ENCODE measurements around the gene DHX58.

Gene DHX58

DNA sequence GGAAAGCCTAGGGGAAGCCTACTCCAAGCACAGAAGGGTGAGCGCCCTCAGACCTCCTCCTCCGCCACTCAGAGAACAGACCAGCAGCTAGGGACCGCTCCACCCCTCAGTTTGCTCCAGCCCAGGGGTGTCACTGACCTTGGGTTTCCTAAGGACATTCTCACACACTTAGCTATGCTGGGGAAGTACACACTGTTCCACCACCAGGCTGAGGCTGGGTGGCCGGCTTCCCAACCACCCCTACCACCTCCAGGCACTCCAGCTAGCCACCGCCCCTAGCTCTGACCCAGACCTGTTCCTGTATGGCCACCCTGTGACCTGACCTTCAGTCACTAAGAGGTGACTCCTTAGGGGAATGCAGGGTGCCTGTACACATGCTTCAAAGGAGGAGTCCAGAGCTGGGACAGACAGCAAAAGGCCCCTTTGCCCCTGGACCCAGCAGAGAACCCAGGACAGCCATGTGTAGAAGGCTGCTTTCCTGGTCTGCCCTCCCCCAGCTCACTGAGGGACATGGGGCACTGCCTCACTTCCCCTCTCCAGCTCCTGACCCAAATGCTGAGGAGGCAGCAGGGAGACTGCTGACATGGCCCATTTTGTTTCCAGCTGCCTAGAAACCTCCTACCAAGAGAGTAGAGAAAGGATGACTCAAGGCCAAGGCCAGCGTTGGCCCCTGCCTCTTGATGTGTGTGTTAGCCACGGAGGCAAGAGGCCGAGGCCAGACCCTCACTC is 16.8 kb upstream of the DHX58 start:
- DNase-seq (ENCODE audit: low read depth in 2 of 2): no peak

DNA sequence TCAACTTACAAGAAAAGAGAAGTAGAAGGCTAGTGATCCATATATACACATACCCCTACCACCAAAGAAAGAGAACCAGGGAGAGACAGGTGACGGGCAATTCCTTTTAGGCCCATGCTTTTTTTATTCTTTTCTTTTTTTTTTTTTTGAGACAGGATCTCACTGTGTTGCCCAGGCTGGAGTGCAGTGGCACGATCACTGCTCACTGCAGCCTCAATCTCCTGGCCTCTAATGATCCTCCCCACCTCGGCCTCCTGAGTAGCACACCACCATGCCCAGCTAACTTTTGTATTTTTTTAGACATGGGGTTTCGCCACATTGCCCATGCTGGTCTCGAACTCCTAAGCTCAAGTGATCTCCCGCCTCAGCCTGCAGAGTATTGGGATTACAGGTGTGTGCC is 14.9 kb upstream of the DHX58 start:
- no peak for DNase-seq (ENCODE audit: low read depth in 2 of 2)

DNA sequence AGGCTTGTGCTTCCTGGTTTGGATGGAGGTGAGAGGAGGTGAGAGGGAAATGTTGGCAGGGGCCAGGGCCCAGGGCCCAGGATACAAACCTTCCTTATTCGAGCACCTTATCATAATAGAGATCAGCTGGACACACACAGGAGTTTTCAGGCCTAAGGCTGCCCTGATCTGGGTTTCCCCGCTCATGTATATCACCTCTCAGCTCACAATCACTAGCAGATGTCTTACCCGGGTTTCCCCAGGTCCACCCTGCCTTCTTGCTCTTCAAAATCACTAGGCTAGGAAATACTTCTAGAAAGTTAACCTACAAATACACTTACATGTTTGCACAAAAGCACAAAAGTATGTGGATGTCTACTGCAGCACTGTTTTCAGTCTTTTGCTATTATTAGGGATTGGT is 14.3 kb upstream of the DHX58 start:
- DNase-seq (ENCODE audit: low read depth in 2 of 2): no peak

DNA sequence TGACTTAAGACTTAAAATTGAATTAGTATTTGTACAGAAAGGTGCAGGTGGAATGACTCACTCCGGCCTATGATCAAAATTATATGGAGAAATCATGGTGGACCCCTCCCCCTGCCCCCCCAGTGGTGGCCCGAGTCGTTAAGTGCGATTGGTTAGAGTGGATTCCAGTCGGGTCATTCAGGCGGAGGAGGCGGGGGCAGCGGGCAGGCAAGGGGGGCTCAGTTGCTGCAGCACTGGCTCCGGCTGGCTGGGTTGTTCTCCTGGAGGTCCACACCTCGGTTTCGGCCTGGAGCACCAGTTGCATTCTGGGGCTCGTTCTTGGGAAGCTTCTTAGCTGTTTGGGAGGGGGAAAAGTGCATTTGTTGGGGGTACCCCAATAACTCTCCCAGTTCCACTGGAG is 13.1 kb upstream of the DHX58 start:
- no peak for DNase-seq (ENCODE audit: low read depth in 2 of 2)

DNA sequence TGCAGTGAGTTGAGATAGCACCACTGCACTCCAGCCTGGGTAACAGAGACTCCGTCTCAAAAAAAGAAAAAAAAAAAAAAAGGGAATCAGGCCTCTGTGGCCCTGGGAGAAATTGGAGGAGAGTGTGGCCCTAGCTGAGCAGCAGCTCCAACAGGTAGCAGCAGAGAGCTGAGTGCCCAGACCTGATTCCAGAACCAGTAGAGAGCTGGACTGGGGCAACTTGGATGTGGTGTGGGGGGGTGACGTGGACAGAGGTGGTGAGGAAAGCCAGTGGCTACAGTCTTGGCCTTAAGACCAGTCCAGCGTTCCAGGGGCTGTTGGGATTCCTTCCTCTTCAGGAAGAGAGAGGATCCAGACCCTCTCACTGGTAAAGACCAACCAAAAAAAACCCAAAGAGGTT is 11.7 kb upstream of the DHX58 start:
- no peak for DNase-seq (ENCODE audit: low read depth in 2 of 2)

DNA sequence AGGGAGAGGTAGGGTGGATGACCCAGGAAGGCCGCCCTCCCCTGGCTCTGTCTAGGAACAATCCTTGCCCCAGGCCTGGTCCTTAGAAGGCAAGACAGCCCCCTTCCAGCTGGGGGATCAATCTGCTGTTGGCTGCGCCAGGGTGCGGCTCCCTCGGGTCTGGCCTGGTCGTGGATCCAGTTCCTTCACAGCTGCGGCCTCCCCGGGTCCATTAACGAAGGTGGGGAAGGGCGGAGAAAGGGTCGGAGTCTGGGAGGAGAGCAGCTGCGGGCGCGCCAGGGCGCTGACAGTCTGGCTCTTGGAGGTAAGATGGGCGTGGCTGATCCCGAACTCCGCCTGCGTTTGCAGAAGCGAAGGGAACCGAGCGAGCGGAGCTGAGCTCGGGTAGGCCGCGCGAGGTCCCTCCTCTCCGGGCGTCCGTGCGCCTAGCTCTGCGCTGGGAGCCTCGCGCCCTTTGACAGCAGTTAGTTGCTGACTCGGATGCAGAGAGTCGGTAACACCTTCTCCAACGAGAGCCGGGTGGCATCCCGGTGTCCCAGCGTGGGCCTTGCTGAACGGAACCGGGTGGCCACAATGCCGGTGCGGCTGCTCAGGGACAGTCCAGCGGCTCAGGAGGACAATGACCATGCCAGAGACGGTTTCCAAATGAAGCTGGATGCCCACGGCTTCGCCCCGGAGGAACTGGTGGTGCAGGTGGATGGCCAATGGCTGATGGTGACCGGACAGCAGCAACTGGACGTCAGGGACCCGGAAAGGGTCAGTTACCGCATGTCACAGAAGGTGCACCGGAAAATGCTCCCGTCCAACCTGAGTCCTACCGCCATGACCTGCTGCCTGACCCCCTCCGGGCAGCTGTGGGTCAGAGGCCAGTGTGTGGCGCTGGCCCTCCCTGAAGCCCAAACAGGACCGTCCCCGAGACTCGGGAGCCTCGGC is 10.1 kb upstream of the DHX58 start, which contains the start of gene HSPB9:
HSPB9 (plus strand) TSS at position 434 of the 933 bp plus-strand sequence; CDS start at position 481, 47 bp downstream.
- DNase-seq (ENCODE audit: low read depth in 2 of 2): no peak

DNA sequence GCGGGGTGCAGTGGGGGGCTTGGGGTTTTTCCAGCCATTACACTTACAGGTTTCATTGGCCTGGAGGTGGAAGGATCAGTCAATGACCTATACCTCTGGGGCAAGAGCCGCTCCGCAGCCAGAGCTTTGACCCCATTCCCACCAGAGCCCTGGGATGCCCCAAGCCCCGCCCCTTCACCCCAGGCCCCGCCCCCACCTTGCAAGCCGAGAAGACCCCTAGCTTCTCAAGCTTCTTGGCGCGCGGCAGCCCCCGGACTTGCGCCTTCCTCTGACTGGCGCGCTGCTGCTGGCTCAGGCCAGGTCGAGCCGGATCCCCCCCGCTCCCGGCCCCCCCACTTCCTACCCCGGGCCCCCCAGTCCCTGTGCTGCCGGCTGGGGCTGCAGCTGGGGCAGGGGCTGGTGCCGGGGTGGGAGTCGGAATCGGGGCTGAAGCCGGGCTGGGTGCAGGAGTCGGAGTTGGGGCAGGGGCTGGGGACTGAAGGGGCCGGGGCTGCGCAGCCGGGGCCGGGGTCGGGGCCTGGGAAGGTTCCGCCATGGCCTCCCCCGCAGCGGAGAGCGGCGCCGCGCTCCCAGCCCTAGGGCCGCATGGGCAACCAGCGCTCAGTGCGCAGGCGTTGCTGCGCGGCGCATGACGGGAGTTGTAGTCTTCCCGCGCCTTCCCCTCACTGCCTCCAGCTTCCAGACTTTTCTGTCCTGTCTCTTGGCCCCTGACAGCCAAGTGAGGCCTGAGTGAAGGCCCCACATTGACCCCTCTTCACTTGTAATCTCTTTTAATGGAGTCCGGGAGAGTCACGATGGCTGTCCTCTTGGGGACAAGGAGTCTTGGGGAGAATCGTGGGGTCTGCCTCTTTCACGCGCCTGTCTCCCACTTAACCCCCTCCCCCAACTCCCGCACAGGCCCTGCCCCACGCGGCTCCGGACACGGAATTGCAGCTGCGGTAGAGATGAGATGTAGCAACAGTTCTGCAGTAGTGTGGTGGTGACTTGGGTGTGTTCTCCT is 8.6 kb upstream of the DHX58 start, which contains the start of gene KAT2A:
KAT2A (minus strand) TSS at position 598 of the 1,000 bp plus-strand sequence; CDS start at position 535, 63 bp downstream.
- peak; percentile 54 to 73 for DNase-seq (ENCODE audit: low read depth in 2 of 2)

DNA sequence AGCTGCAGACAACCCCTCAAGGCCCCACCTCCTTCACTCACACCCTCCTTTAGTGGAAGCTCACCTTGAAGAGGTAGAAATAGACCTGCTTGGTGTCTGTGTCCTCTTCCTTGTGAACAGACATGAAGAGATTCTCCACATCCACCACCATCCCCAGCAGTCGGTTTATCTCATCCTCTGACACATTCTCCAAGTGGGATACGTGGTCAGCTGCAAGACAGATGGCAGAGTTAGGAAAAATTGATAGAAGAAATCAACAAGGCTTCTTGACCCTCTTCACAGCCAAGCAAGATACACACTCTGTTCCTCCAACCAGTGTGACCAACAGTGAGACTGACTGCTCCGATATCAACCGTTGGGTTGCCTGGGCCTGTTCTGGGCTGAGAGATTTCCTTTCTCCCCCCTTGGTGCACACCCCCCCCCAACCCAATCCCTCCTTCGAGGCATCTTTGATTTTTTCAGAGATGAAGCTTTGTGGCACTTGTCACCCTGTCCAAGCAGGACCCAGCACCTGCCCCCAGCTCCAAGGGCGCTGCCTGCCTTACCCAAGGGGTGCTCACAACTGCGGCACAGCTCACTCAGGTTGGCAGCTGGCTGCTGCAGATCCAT is 7.8 kb upstream of the DHX58 start:
- DNase-seq (ENCODE audit: low read depth in 2 of 2): no peak

DNA sequence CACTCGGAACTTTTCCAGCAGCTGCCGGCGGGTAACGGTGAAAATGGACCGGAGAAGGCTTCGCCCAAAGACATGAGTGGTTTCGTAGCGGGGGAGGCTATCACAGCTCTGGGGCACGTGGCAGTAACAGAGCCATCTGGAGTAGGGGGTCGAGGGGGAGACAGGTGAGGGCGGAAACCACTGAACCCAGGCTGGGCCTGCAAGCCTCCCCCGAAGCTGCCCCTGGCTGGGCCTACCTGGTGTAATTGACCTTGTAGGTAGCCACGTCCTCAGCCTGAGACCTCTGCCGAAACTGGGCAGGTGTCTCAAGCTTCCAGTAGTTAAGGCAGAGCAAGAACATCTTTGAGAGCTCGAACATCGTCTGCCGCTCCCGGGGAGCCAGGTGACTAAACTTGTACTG is 6.8 kb upstream of the DHX58 start:
- no peak for DNase-seq (ENCODE audit: low read depth in 2 of 2)

DNA sequence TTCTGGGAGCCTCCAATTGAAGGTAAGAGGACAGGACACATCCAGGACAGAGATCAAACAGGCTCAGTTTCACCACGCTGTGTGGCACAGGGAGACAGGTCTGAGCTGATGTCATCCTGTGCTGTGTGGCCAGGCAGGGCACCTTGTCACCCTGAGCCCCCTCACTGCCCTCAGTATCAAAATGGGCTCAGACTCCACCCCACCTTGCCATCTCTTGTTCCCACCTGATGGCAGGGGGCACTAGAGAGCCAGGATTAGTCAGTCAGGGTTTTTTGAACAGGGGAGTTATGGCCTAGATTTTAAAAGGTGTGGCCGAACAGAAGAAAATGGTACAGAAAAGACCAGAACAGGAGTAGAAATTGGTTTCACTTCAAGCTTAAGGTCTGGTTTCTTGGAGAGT is 6.0 kb upstream of the DHX58 start:
- no peak for DNase-seq (ENCODE audit: low read depth in 2 of 2)

DNA sequence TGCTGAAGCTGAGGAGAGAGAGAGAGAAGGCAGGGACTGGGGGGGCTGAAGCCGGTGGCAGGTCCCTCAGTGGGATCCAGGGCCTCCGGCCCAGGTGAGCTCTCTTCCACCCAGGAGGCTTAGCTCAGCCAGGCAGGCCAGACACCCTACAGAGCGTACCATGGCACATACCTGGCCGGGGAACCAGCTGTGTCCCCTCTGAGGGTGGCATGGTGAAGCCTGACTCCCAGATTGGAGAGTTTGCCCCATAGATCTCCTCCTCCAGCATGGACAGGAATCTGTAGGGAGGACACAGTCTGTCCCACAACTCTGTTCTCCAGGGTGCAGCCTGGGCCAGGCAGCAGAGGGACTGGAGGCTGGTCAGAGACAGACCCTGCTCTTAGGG is 5.6 kb upstream of the DHX58 start:
- DNase-seq (ENCODE audit: low read depth in 2 of 2): no peak

DNA sequence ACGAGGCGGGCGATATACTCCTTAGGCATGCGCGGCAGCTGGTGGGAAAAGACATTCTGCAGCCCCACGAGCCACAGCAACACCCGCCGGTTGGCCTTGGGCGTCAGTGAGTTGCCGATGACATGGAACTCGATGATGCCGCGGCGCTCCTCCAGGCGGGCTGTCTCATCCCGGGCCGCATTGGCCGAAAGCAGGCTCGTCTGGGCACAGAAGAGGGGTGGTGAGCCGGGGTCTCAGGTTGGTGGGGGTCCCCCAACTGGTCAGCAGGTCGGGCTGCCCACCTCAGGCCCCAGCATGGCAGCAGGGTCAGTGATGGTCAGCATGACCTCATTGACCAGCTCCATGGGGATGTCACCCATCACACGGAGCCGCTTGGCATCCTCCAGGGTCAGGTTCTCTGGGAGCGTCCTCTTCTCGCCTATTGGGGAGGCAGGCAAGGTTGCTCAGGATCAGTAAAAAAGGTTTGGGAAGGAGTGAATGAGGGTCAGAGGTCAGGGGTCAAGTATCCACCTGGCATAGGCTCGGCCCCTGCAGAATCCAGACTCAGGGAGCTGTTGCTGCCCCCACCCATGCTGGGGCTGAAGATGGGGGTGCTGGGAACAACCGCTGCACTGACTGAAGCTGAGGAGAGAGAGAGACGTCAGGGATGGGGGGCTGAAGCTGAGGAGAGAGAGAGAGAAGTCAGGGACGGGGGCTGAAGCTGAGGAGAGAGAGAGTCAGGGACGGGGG is 5.0 kb upstream of the DHX58 start:
- DNase-seq (ENCODE audit: low read depth in 2 of 2): no peak

DNA sequence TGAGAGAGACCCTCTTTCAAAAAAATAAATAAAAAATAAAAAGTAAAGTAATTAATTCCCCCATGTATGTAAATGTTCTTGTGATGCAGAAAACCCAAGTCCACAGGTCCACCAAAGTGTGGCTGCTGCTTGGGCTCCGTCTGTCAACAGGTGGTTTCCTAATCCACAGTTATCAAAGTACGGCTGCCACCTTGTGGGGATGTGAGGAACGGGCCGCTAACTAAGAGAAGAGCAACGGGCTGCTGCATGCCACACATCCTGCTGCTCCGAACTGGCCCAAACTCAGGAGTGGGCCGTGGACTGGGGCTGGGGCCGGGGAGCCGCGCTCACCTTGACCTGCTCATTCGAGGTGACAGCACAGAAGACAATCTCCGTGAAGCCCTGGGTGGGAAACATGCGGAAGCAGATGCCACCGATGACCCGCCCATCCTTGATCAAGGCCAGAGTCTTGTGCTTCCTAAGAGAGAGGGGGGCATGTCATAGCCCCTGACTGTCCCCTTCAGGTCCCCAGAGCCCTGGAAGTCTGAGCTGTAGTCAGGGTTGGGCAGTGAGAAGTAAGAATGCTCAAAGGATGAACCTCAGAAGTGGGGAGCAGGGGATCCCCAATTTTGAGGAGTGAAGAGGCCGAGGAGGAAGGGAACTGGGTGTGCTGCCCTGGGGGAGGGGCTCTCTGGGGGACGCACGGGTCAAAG is 4.3 kb upstream of the DHX58 start:
- DNase-seq (ENCODE audit: low read depth in 2 of 2): peak; percentile 56 to 78

DNA sequence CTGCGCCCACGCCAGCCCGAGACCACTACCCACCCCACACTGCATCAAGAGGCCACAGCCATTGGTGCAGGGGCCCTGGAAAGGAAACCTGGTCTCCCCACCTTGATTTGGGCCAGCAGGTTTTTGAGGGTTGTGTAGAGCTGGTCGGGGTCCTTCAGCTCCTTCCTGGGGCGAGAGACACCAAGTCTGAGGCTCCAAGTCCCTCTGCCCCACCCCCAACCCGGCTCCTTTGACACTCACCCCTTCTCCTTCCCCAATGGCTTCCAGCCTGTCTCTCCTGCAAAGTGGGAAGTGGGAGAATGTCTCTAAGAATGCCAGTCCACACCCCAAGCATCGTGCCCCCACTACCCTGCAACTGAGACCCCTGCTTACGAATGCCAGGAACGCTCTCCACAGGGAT is 1.6 kb upstream of the DHX58 start:
- DNase-seq (ENCODE audit: low read depth in 2 of 2): no peak

DNA sequence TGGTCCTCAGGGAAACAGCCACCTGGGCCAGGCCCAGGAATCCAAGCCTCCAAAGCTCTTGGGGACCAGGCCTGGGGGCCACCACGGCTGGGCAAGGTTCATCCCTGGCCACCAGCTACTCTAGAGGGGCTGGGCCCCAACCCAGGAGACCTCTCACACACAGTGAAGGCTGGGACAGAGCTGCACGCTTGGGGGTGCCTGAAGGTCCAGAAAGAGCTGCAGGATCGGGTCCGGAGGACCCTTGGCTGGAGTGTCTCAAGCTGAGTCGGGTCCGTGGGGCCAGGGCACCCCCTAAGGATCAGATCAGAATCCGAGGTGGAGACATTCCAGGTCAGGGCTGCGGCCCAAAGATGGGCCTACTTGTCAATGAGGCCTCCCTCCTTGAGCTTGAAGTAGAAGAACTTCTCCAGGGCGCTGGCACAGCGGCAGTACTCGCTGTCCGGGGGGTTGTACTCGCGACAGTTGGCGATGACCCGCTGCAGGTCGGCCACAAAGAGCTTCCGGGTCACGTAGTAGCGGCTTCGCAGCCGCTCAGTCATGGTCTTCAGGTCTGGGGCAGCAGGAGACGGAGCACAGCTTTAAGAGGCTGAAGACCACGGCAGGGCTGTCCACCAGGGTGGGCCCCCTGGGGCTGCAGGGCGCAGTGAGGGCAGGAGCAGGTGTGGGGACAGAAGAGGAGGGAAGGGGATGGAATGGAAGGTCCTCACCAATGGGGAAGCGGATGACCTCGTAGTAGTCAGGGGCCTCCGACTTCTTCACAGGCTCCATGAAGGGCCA is 967 bp upstream of the DHX58 start:
- no peak for DNase-seq (ENCODE audit: low read depth in 2 of 2)

DNA sequence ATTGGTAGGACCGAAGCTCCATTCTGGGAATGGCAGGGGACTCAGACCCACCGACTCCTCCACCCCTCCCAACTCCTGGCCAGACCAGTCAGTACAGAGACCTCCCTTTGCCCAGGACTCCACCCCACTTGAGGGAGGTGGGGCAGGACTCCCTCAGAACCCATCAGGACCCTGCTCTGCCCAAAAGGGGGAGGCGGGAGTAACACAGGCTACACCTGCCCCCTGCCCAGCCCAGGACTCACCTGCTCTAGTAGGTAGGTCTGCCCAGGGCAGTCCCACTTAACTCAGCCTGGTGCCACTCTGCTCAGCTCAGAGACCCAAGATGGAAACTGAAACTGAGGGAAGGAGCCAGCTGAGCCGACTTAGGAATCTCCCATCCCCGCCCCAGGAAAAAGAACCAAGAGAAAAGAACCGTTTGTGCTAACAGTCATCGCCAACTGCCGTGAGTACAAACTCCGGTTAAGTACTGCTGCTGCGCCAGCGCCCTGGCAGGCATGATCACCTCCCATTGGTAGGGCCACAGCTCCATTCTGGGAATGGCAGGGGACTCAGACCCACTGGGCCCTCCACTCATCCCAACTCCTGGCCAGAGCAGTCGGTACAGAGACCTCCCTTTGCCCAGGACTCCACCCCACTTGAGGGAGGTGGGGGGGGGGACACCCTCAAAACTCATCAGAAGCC is 503 bp downstream of the DHX58 start:
- no peak for DNase-seq (ENCODE audit: low read depth in 2 of 2)

DNA sequence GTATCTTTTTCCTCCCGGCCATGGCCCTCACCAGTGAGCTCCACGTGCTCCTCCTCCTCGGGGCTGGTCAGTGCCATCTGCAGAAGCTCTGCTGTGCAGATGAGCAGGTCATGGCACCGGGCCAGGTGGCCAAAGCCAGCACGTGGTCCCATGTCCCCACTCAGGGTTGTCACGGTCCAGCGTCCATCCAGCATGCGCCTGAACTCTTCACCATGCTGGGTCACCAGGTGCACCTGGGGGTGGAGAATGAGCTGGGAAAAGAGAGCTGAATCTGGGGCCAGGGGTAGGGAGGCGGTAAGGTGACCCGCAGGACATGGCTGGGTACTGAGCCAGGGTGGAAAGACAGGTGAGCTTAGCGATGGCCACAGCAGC is 1.3 kb downstream of the DHX58 start:
- DNase-seq (ENCODE audit: low read depth in 2 of 2): no peak
